ENCODE measurements around the gene EML2.

- TF ChIP-seq YY1 (IDR thresholded peaks at IDR 0.05; ENCODE audit: insufficient read depth, insufficient read length), result no peak
- TF ChIP-seq ZNF274 (IDR thresholded peaks at IDR 0.05; ENCODE audit: low read depth, low read length), result no peak
- TF ChIP-seq SUZ12 (IDR thresholded peaks at IDR 0.05; ENCODE audit: extremely low read depth, insufficient read depth, insufficient read length), result no peak
Observed at GRCh38 chr19:45590300-45591003, 48.7 kb downstream of the EML2 start.
